ENCODE data around the gene AUP1.
"Not testable (repeated sequence)": the region's sequence is repeated elsewhere in the genome, so short reads cannot be mapped to it uniquely, and the experiment has no call there.

The AUP1 gene, protein sequence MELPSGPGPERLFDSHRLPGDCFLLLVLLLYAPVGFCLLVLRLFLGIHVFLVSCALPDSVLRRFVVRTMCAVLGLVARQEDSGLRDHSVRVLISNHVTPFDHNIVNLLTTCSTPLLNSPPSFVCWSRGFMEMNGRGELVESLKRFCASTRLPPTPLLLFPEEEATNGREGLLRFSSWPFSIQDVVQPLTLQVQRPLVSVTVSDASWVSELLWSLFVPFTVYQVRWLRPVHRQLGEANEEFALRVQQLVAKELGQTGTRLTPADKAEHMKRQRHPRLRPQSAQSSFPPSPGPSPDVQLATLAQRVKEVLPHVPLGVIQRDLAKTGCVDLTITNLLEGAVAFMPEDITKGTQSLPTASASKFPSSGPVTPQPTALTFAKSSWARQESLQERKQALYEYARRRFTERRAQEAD

DNA sequence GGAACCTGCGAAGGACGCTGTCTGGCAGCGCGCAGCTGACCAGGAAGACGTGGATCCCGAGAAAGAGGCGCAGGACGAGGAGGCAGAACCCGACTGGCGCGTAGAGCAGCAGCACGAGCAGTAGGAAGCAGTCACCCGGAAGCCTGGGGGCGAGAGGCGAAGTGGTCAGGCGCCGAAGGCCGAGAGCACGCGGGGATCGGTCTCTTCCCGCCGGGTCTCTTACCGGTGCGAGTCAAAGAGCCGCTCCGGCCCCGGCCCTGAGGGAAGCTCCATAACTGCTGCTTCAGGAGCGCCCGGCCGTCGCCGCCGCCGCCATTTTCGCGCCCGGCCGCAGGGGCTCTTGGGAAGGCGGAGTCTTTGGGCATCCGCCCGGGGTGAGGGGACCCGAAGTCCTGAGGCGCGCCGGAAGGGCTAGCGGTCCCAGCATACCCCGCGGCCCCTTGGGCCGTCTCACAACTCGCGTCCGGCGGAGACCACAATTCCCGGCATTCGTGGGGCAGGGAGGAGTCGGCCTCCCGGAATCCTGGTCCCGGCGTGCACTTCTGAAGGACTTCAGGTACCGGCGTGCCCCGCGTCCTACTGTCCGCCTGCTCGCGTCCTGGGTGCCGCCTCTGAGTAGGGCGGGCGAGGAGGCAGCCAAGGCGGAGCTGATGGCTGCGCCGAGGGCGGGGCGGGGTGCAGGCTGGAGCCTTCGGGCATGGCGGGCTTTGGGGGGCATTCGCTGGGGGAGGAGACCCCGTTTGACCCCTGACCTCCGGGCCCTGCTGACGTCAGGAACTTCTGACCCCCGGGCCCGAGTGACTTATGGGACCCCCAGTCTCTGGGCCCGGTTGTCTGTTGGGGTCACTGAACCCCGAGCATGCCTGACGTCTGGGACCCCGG is at the start of gene AUP1, which contains the start of gene HTRA2:
Gene AUP1, minus strand, starts transcription at position 350 of the 882 bp plus-strand sequence. Its CDS starts 77 bp downstream, at position 273.
Gene HTRA2, plus strand, starts transcription at position 577 of the 882 bp plus-strand sequence. Its CDS starts 74 bp downstream, at position 651.
- peak; percentile 99 for DNase-seq

GRCh38 chr2:74578408-74578807 is 48.9 kb upstream of the AUP1 start:
- DNase-seq = no peak

DNA sequence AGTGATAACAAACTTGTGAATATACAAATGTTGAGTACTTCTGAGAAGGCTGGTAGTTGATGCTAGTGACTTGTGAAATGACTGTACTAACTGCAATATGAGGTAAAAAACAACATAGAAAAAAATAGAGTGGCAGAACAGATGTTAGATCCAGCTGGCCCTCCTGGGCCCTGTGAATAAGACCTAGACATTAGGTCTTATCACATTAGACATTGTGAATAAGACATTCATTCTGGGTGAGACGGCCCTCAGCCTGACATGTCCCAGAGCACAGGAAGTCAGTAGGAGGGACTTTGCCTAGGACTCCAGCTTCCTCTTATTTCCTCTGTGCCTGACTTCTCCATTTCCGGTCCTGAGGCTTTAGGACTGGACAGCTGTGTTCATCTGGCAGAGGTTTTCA is 47.9 kb upstream of the AUP1 start:
- peak; percentile 76 for DNase-seq

GRCh38 chr2:74576863-74577229 is 47.3 kb upstream of the AUP1 start:
- peak; percentile 88 for DNase-seq

GRCh38 chr2:74576211-74576862 is 46.8 kb upstream of the AUP1 start:
- DNase-seq = no peak

DNA sequence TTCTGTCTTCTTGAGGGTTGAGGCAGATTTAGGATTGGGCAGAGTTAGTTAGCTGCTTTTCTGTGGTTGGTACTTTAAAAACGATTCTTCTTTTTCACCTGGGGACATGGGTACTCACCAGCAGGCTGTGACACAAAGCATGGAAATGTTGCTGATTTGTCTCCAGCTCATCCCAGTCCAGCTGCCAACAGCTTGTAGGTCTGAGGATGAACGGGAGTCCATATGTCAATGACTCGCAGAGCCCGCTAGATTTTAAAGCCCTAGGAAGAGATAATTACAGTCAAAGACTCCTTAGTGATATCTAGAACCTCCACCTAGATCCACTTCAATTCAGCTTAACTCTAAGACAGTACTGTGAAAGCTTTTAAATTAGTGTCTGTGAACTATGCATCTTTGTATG is 45.8 kb upstream of the AUP1 start:
- DNase-seq = no peak

DNA sequence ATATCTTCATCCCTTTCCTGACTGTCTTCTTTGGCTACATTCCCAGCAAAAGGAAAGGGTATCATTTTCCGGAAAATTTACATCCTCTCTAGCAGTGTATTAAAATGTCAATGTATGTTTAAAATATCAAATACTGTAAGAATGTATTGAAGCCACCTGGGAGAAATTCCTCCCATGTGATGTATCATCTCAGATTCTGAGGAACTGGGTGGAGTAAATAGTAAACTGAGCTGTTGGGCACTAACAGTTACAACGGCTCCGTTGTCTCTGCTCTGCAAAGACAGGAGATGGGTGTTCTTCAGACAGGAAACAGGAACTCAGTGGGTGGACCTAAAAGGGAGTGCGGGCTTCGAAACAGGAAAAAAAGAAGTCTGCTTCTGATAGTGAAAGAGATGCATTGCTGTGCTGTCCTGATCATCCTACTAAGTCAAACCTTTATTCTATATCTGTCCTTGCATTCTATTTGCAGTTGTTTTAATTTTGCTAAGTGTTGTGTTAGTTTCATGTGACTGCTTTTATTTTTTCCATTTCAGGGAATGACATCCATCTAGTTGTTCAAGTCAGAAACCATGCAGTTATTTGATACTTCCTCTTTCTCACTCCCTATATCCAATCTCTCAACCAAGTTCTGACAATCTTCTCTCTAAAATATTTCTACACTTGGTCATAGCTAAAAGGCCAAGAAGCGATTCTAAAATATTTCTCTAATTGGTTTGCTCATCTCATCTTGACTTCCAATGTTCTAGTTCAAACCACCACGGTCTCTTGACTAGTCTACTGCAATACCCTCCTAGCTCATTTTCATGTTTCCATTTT is 44.4 kb upstream of the AUP1 start:
- peak; percentile 76 for DNase-seq

DNA sequence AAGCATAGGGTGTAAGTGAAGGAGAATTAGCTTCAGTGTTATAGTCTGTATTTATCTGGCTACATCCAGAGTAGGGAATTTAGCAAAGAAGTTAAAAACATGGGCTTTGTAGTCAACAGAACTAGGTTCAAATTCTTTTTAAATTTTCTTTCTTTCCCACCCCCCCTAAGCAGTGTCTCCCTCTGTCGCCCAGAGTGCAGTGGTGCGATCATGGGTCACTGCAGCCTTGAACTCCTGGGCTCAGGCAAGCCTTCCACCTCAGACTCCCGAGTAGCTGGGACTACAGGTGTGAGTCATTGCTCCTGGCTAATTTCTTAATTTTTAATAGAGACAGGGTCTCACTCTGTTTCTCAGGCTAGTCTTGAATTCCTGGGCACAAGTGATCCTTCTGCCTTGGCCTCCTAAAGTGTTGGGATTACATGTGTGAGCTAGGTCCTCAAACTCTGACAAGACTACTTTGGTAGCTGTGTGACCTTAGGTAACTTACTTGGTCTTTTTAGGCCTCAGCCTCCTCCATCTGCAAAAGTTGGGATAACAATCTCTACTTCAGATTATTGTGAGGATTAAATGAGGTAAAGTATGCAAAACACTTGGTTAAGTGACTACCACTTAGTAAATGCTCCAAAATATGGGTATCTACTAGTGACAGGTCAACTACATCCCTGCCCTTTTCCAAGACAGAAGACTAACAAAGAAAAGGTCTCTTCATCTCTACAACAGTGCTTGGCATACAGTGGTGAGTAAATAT is 42.8 kb upstream of the AUP1 start:
- DNase-seq = no peak

DNA sequence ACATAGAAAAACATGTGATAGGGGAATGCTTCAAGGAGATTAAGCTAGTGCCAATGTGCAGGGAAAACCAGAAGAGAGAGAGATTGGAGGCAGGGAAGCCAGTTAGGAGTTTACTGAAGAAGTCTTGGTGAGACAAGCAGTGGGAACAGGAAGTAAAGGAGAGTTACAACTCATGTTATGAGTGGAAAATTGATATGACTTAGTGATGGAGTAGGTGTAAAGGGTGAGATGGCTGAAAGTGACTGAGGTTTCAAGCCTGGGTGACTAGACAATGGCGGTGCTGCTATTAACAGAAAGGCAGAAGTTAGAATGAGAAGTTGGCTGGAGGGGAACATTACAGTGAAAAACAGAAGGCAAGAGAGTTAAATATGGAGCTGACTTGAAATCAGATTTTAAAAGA is 41.6 kb upstream of the AUP1 start:
- peak; percentile 74 for DNase-seq

GRCh38 chr2:74569686-74570085 is 40.2 kb upstream of the AUP1 start:
- no peak for DNase-seq

GRCh38 chr2:74567881-74568280 is 38.4 kb upstream of the AUP1 start:
- peak; percentile 69 for DNase-seq

GRCh38 chr2:74566754-74567085 is 37.2 kb upstream of the AUP1 start:
- DNase-seq = peak; percentile 82

GRCh38 chr2:74566076-74566753 is 36.7 kb upstream of the AUP1 start:
- DNase-seq = no peak

DNA sequence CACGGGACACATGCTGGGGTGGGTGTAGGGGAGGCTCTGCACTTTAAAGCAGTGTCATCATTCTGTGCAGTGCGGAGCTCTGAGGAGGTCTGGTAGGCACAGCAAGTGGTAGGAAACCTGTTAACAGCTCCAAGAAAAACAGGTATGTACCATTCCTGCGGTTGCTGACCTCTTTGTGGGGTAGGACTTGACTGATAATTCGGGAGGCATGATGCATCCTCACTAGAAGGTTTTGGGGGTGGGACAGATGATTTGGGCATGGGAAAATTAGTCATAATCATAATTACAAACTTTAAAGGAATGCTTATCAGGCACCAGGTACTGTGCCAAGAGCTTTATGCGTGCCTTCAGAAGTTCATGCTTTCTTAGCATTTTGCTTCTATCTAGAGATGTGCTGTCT is 34.7 kb upstream of the AUP1 start:
- DNase-seq = no peak

DNA sequence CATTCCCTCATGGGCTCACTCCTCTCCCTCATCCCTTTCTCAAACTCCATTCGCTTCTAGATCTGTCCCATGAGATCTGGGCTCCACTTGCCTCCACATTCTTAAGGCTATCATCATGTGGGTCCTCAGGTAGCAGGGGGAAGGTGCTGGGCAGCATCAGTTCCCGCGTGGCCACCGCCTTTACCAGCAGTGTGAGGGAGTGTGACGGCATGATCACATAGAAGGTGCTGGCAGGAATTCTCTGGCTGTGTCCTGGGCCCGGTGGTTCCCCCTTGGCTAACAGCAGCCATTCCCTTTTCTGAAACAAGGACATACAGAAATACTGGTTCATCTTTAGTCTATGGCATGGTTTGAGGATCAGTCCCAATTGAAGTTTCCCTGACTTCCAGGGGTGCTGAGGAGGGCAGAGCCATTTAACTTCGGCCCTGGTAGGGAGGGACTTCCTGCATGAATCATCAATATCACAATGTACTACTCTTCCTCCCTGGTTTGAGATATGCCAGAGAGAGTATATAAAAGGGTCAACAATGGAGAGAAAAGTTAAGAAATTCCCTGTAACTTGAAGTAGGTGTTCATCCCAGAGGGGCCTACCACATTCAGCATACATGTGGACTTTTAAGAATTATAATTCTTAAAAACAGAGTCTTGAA is 32.7 kb upstream of the AUP1 start:
- DNase-seq = no peak

GRCh38 chr2:74561022-74561421 is 31.5 kb upstream of the AUP1 start:
- DNase-seq = not testable (repeated sequence)

DNA sequence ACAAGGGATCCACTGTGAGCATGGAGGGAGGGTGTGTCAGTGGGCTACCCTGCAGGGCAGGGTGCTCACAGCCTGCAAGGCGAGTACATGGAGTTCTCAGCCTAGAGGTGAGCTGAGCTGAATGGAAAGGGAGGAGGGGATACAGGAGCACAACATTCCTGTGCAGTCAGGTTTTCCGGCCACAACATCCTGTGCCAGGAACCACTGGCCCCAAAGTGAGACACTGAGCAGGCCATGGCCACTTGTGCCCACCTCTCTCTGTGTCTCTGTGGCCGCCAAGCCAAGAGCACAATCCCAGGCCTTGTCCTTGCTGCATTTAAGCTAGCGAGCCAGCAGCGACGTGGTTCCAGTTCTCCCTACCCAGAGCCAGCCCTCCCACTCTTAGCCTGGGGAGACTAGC is 31.1 kb upstream of the AUP1 start:
- DNase-seq = no peak

- no peak for DNase-seq
Observed at GRCh38 chr2:74559912-74560311, 30.4 kb upstream of the AUP1 start.

DNA sequence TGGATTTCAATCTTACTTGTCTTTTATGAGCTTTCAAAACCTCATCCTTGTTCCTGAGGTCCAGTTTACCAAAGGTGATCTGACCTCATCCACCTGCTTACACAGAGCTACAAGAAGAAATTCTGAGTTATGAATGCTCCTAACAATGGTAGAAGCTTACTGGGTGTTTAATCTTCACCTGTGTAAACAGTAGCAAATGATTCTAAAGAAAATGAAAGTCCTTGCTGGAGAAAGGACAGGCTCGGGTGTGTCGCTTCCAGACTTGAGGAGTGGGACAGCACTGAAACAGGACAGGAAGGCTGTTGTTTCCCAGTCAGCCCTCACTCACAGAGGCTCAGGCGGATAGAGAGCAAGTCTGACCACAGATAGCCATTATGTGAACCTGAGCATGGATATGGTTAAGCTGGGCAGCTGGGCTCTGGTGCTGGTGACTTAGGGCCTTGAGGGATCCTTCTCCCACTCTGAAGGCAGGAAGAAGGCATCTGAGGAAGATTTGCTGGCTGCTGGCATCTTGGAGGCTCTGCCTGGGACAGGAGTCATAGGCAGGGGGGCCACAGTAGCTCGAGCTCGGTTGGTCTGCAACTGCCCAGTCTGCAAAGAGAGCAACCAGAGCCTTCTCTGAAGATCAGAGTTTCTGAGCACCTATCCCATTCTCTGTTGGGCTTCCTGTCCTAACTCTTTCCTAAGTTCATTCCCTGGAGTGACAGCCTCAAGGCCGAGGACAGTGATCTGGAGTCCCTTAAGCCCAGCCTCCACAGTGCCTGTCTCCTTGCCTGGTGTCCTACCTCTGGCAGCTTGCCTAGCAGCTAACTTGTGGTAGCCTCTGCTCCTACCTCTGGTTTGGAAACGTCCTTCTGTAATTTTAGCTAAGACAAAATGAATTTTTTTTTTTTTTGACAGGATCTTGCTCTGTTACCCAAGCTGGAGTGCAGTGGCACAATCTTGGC is 29.1 kb upstream of the AUP1 start:
- no peak for DNase-seq

Measured in suppressor macrophage treated with lipopolysaccharide for 4 hours (primary cell).